PFSK-1 (cell line): ENCODE data around the gene MYO1E.

Experiments used
- FOXP2 ChIP-seq: optimal IDR thresholded peaks from 2 replicates; pipeline ENCODE3; 2011; ENCODE audit warnings: borderline replicate concordance, control low read depth, inconsistent platforms; ENCODE audit not compliant: insufficient read depth; ENCODE audit errors: extremely low read length, extremely low read depth
- POLR2AphosphoS5 ChIP-seq: IDR thresholded peaks from 2 replicates; pipeline ENCODE4 v1.6.1; 2012; ENCODE audit warnings: low read depth, mild to moderate bottlenecking, control low read depth, low read length, moderate library complexity
- REST ChIP-seq, 2 experiments: IDR thresholded peaks; 2 replicates each; pipeline versions ENCODE4 v1.6.1 to v1.8.0; 2011 to 2012; ENCODE audit warnings: low read depth in 2 of 2, low read length in 2 of 2, control low read depth in 1 of 2, inconsistent platforms in 1 of 2, mild to moderate bottlenecking in 1 of 2, moderate library complexity in 1 of 2; ENCODE audit not compliant: insufficient read depth in 1 of 2
- SIN3A ChIP-seq: IDR thresholded peaks from 2 replicates; pipeline ENCODE4 v1.6.1; 2012; ENCODE audit warnings: mild to moderate bottlenecking, low read length, moderate library complexity, borderline replicate concordance; ENCODE audit not compliant: insufficient read depth
- TAF1 ChIP-seq: IDR thresholded peaks from 2 replicates; pipeline ENCODE4 v1.6.1; 2012; ENCODE audit warnings: low read length, control low read depth, borderline replicate concordance; ENCODE audit not compliant: insufficient read depth

Gene MYO1E

GRCh38 chr15:59322056-59322759 is 50.5 kb downstream of the MYO1E start:
- TF ChIP-seq REST (IDR thresholded peaks at IDR 0.05; ENCODE audit: insufficient read depth in 1 of 2, low read depth in 2 of 2, low read length in 2 of 2) = no peak
- no peak for TF ChIP-seq TAF1
- TF ChIP-seq SIN3A = no peak
- TF ChIP-seq FOXP2 = no peak
- TF ChIP-seq POLR2AphosphoS5 = no peak

DNA sequence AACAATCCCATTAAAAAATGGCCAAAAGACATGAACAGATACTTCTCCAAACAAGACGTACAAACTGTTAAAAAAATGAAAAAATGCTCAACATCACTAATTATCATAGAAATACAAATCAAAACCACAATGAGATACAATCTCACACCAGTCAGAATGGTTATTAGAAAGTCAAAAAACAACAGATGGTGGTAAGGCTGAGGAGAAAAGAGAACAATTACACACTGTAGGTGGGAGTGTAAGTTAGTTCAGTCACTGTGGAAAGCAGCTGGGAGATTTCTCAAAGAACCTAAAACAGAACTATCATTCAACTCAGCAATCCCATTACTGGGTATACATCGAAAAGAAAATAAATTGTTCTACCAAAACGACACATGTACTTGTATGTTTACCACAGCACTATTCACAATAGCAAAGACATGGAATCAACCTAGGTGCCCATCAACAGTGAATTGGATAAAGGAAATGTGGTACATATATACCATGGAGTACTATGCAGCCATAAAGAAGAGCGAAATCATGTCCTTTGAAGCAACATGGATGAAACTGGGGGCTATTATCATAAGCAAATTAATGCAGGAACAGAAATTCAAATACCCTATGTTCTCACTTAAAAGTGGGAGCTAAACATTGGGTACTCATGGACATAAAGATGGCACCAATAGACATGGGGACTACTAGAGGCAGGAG is 51.5 kb downstream of the MYO1E start:
- TF ChIP-seq TAF1 (no peak), FOXP2 (no peak), POLR2AphosphoS5 (no peak), SIN3A (no peak), REST (IDR thresholded peaks at IDR 0.05; ENCODE audit: insufficient read depth in 1 of 2, low read depth in 2 of 2, low read length in 2 of 2) (no peak)

DNA sequence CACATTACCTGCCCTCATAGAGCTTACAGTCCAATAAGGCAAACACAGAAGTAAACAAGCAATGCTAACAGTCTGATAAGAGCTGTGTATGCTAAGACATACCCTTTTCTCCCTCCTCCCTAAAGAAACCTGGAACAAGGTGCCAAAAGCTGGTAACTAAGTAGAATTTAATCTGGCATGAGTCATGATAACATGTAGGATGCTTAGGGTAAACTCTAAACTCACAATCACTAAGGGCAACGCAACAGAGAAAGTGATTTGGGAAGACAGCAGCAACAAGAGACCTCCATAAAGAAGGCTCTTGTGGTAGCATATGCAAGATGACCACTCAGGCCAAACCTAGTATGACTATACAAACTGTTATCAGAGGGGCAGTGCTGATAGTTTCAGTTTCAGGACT is 55.5 kb downstream of the MYO1E start:
- no peak for TF ChIP-seq REST (IDR thresholded peaks at IDR 0.05; ENCODE audit: insufficient read depth in 1 of 2, low read depth in 2 of 2, low read length in 2 of 2)
- TF ChIP-seq POLR2AphosphoS5 = no peak
- TF ChIP-seq FOXP2 = no peak
- TF ChIP-seq TAF1 = no peak
- TF ChIP-seq SIN3A = no peak

DNA sequence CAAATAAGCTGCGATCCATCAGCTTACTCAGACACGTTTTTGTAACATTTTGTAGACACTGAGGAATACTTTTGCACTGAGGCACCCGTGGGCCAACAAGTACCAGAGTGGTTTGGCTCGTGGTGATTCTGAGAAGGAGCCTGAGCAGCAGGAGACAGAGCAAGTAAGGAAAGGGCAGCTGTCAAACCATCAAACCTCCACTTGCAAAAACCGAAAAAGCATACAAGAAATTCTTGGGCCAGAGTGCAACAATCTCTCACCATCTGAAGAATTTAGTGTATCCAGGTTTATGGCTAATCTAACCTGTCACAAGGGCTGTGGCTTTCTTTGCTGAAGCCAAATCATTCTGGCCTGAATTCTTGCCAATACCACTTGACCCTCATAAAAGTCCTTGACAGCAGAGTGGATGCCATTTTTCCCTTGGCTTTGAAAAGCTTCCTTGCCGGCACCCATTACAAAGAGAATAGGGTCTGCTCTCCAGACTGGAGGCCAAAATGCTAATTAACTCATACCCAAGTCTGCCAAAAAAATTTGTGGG is 56.7 kb downstream of the MYO1E start:
- TF ChIP-seq POLR2AphosphoS5 = no peak
- no peak for TF ChIP-seq TAF1
- no peak for TF ChIP-seq SIN3A
- TF ChIP-seq REST (IDR thresholded peaks at IDR 0.05; ENCODE audit: insufficient read depth in 1 of 2, low read depth in 2 of 2, low read length in 2 of 2) = no peak
- TF ChIP-seq FOXP2 = no peak
